H1 (cell line): ENCODE measurements around the gene JPH2. TPM values are rescaled to one million over a fixed set of nuclear protein-coding genes. Genes with fewer than 3 reads are reported as not detected.
A peak's percentile ranks its signal among the peaks of the same experiment; 100 is the strongest.

ENCODE experiments used
- CTCF ChIA-PET: fragments of 300-600 bp; sonication (Branson Sonifier 250); formaldehyde crosslinking; loops from one replicate; lab custom pipeline; 2021; ENCODE audit not compliant: partially characterized antibody; lab: Charles Lee
- POLR2A ChIA-PET: fragments of 300-600 bp; sonication (Branson Sonifier 250); formaldehyde crosslinking; loops from one replicate; lab custom pipeline; 2021; ENCODE audit warnings: inconsistent platforms; ENCODE audit not compliant: partially characterized antibody; lab: Charles Lee
- DNase-seq, 2 experiments: peaks; one replicate each; pipeline versions ENCODE4 v3.0.0 to v3.0.0-alpha.2; 2010 to 2022; ENCODE audit warnings: low spot score in 2 of 2, low read depth in 1 of 2, mixed read lengths in 1 of 2
- FAIRE-seq: peaks from 2 replicates; lab custom pipeline; 2011; peaks lifted over from hg19 to GRCh38; lab: Jason Lieb, UNC
- H2AFZ ChIP-seq: 2 replicates; pipeline ENCODE4 v1.8.1; 2012; ENCODE audit warnings: low read length, inconsistent platforms
- H2AK5ac ChIP-seq: 2 replicates; pipeline ENCODE4 v1.6.1; 2013; ENCODE audit warnings: low read depth, low read length
- H2BK120ac ChIP-seq: replicated peaks from 2 replicates; pipeline ENCODE3; 2013; ENCODE audit warnings: low read depth, low read length, inconsistent platforms
- H2BK12ac ChIP-seq: 2 replicates; pipeline ENCODE4 v1.6.1; 2013; ENCODE audit warnings: low read depth, low read length
- H2BK15ac ChIP-seq: 2 replicates; pipeline ENCODE4 v1.6.1; 2013; ENCODE audit warnings: low read length
- H2BK20ac ChIP-seq: 2 replicates; pipeline ENCODE4 v1.6.1; 2013; ENCODE audit warnings: low read length
- H2BK5ac ChIP-seq: 2 replicates; pipeline ENCODE4 v1.6.1; 2013; ENCODE audit warnings: low read depth, low read length
- H3K14ac ChIP-seq: 2 replicates; pipeline ENCODE4 v1.6.1; 2013; ENCODE audit warnings: inconsistent platforms; ENCODE audit not compliant: insufficient read length
- H3K18ac ChIP-seq: 2 replicates; pipeline ENCODE4 v1.6.1; 2013; ENCODE audit warnings: low read length; ENCODE audit errors: extremely low read depth
- H3K23ac ChIP-seq: 2 replicates; pipeline ENCODE4 v1.6.1; 2013; ENCODE audit warnings: inconsistent platforms; ENCODE audit not compliant: insufficient read length
- H3K23me2 ChIP-seq: 2 replicates; pipeline ENCODE4 v1.6.1; 2013; ENCODE audit warnings: low read depth, low read length
- H3K27ac ChIP-seq: 2 replicates; pipeline ENCODE4 v1.6.1; 2011; ENCODE audit warnings: low read depth, low read length, inconsistent platforms
- H3K27me3 ChIP-seq, 4 experiments: replicated peaks in 1 of 4; 1 replicate in 1 of 4; 2 replicates in 3 of 4; pipeline versions ENCODE4 v1.6.1 to v1.8.1; 2011 to 2013; ENCODE audit warnings: low read length in 3 of 4, mild to moderate bottlenecking in 3 of 4, inconsistent platforms in 2 of 4, mixed read lengths in 2 of 4, moderate library complexity in 1 of 4; ENCODE audit not compliant: control insufficient read depth in 3 of 4, insufficient read depth in 3 of 4; ENCODE audit errors: extremely low read depth in 1 of 4
- H3K36me3 ChIP-seq, 4 experiments: 2 replicates each; pipeline versions ENCODE4 v1.6.1 to v1.8.1; 2011 to 2013; ENCODE audit warnings: mild to moderate bottlenecking in 4 of 4, low read length in 3 of 4, moderate library complexity in 2 of 4, control low read depth in 1 of 4, inconsistent platforms in 1 of 4; ENCODE audit not compliant: insufficient read depth in 4 of 4, control insufficient read depth in 2 of 4
- H3K4ac ChIP-seq: replicated peaks from 2 replicates; pipeline ENCODE3; 2013; ENCODE audit warnings: low read length, low read depth, mixed read lengths, inconsistent platforms; ENCODE audit not compliant: insufficient read length
- H3K4me1 ChIP-seq, 4 experiments: replicated peaks in 1 of 4; 1 replicate in 1 of 4; 2 replicates in 3 of 4; pipeline versions ENCODE4 v1.6.1 to v1.8.1; 2011 to 2013; ENCODE audit warnings: low read length in 3 of 4, inconsistent platforms in 2 of 4, mixed read lengths in 1 of 4; ENCODE audit not compliant: insufficient read depth in 4 of 4, control insufficient read depth in 3 of 4
- H3K4me2 ChIP-seq, 2 experiments: 2 replicates each; pipeline versions ENCODE4 v1.6.1 to v1.8.1; 2011 to 2013; ENCODE audit warnings: low read depth in 2 of 2, low read length in 2 of 2, control low read depth in 1 of 2, inconsistent platforms in 1 of 2, mild to moderate bottlenecking in 1 of 2; ENCODE audit not compliant: insufficient read depth in 1 of 2
- H3K4me3 ChIP-seq, 4 experiments: fragments of 200-600, 300-600 bp in 1 of 4; sonication (generic), shearing (Covaris generic), sonication (Bioruptor Twin) in 1 of 4; 2 replicates each; pipeline versions ENCODE4 v1.5.1 to v1.8.1; 2011 to 2016; ENCODE audit warnings: low read length in 4 of 4, low read depth in 3 of 4, control low read depth in 2 of 4, inconsistent platforms in 2 of 4, mild to moderate bottlenecking in 2 of 4, mixed read lengths in 1 of 4, moderate library complexity in 1 of 4; ENCODE audit not compliant: insufficient read depth in 2 of 4; ENCODE audit errors: extremely low read depth in 1 of 4
- H3K56ac ChIP-seq: replicated peaks from 2 replicates; pipeline ENCODE3; 2013; ENCODE audit warnings: low read depth, mild to moderate bottlenecking, mixed read lengths, low read length, inconsistent platforms; ENCODE audit not compliant: insufficient read length
- H3K79me1 ChIP-seq: 2 replicates; pipeline ENCODE4 v1.6.1; 2013; ENCODE audit warnings: low read depth, low read length, control low read depth
- H3K79me2 ChIP-seq, 2 experiments: 2 replicates each; pipeline versions ENCODE4 v1.6.1 to v1.8.1; 2012 to 2013; ENCODE audit warnings: low read length in 2 of 2, mild to moderate bottlenecking in 2 of 2, inconsistent platforms in 1 of 2; ENCODE audit not compliant: insufficient read depth in 2 of 2, control insufficient read depth in 1 of 2
- H3K9ac ChIP-seq, 4 experiments: replicated peaks in 1 of 4; 1 replicate in 1 of 4; 2 replicates in 3 of 4; pipeline versions ENCODE4 v1.6.1 to v1.8.1; 2011 to 2013; ENCODE audit warnings: low read depth in 3 of 4, low read length in 3 of 4, control low read depth in 2 of 4, mild to moderate bottlenecking in 2 of 4, moderate library complexity in 2 of 4, inconsistent platforms in 1 of 4; ENCODE audit errors: extremely low read depth in 1 of 4
- H3K9me3 ChIP-seq, 2 experiments: 2 replicates each; pipeline versions ENCODE4 v1.6.1 to v1.8.1; 2012 to 2013; ENCODE audit warnings: mild to moderate bottlenecking in 2 of 2, moderate library complexity in 2 of 2, control low read depth in 1 of 2, inconsistent platforms in 1 of 2, low read depth in 1 of 2, low read length in 1 of 2, mixed read lengths in 1 of 2; ENCODE audit not compliant: insufficient read depth in 2 of 2
- H4K20me1 ChIP-seq, 2 experiments: replicated peaks in 1 of 2; 2 replicates each; pipeline versions ENCODE3 to v1.8.1; 2011 to 2013; ENCODE audit warnings: inconsistent platforms in 2 of 2, low read length in 2 of 2, mild to moderate bottlenecking in 1 of 2; ENCODE audit not compliant: insufficient read depth in 2 of 2, control insufficient read depth in 1 of 2
- H4K5ac ChIP-seq: 2 replicates; pipeline ENCODE4 v1.6.1; 2013; ENCODE audit warnings: low read length, low read depth, mixed read lengths, inconsistent platforms; ENCODE audit not compliant: insufficient read length
- H4K8ac ChIP-seq: 2 replicates; pipeline ENCODE4 v1.8.0; 2013; ENCODE audit warnings: mild to moderate bottlenecking, moderate library complexity, low read length, inconsistent platforms; ENCODE audit not compliant: insufficient read depth; ENCODE audit errors: extremely low read depth
- H4K91ac ChIP-seq: replicated peaks from 2 replicates; pipeline ENCODE3; 2013; ENCODE audit warnings: low read length, mixed read lengths, inconsistent platforms; ENCODE audit not compliant: insufficient read length
- ASH2L ChIP-seq: fragments of 200-600, 300-600 bp; sonication (generic); IDR thresholded peaks from one replicate; pipeline ENCODE4 v1.7.1; 2017; ENCODE audit warnings: low read length
- CBX8 ChIP-seq: fragments of 300-800, 300-1000 bp; sonication (generic); IDR thresholded peaks from 2 replicates; pipeline ENCODE4 v1.7.1; 2016; ENCODE audit warnings: low read depth, low read length, borderline replicate concordance
- CTCF ChIP-seq, 3 experiments: IDR thresholded peaks; 1 replicate in 2 of 3; 2 replicates in 1 of 3; pipeline versions ENCODE4 v1.5.1 to v1.6.1; 2011; ENCODE audit warnings: low read length in 3 of 3, mild to moderate bottlenecking in 3 of 3, inconsistent platforms in 2 of 3, low read depth in 1 of 3, moderate library complexity in 1 of 3; ENCODE audit not compliant: insufficient read depth in 1 of 3; ENCODE audit errors: control extremely low read depth in 1 of 3
- PHF8 ChIP-seq: fragments of 200-600 bp; sonication (generic); conservative IDR thresholded peaks from 2 replicates; pipeline ENCODE4 v1.7.1; 2012; ENCODE audit warnings: low read depth, mild to moderate bottlenecking, inconsistent platforms, low read length, moderate library complexity
- SRF ChIP-seq: IDR thresholded peaks from 2 replicates; pipeline ENCODE4 v1.6.1; 2011; ENCODE audit warnings: mild to moderate bottlenecking, low read depth, low read length, moderate library complexity
- WGBS, 2 experiments: shearing (Covaris generic) in 1 of 2; methylation state at CpG; one replicate each; pipeline versions ENCODE4 v1.1.6 to v1.1.7; 2013 to 2015; ENCODE audit warnings: low lambda C conversion rate in 2 of 2, mixed read lengths in 2 of 2, inconsistent platforms in 1 of 2, low coverage in 1 of 2, missing lambda C conversion rate in 1 of 2; ENCODE audit not compliant: insufficient replicate concordance in 2 of 2, insufficient coverage in 1 of 2, insufficient read length in 1 of 2; ENCODE audit errors: extremely low coverage in 1 of 2, missing lambda C conversion rate in 1 of 2; 5-methylcytosine and 5-hydroxymethylcytosine counted together
- polyA plus RNA-seq, 7 experiments: library from polyadenylated mRNA; depleted of rRNA in 3 of 7; stranded (reverse) in 5 of 7; unstranded in 2 of 7; fragments of >200 nt in 5 of 7; fragments of 200-250 nt in 2 of 7; gene quantifications; 1 replicate in 5 of 7; 2 replicates in 1 of 7; 4 replicates in 1 of 7; pipeline versions ENCODE4 v1.2.1 to v1.2.3, GENCODE V29; 2011 to 2013; ENCODE audit warnings: missing spikeins in 2 of 7, mixed read lengths in 2 of 7
- total RNA-seq: library from RNA; stranded (reverse); fragmentation: NEBNext Ultra II Directional; extraction: Animal tissue kit (Norgen Biotek cat#: 25700); gene quantifications from 2 replicates; pipeline ENCODE4 v1.2.1, GENCODE V29; 2021

JPH2 gene
- total and polyA plus RNA-seq, 2 of the 8 experiments (the other 6 are each of a cell fraction or from before 2014, with no cell fraction given), result 0.59 to 1.3 TPM

GRCh38 chr20:44071526-44072111 lies 115.4 kb downstream of the JPH2 start:
- Histone ChIP-seq H3K79me2 (no peaks in the 10 kb centered on the region), H3K14ac (no peak overlapping the region), H3K9ac (no peak overlapping the region), H3K36me3 (no peaks in the 10 kb centered on the region), H2AFZ (no peak overlapping the region), H3K4me2 (no peak overlapping the region), H2BK15ac (no peak overlapping the region), H3K4ac (no peak overlapping the region), H2BK20ac (no peak overlapping the region), H3K18ac (no peak overlapping the region), H4K5ac (no peak overlapping the region), H2BK5ac (no peak overlapping the region), H3K27ac (no peak overlapping the region), H3K79me1 (no peaks in the 10 kb centered on the region), H3K23ac (no peak overlapping the region), H3K23me2 (no peaks in the 10 kb centered on the region), H4K91ac (no peak overlapping the region), H2AK5ac (no peak overlapping the region), H3K9me3 (no peaks in the 10 kb centered on the region), H3K27me3 (no peaks in the 10 kb centered on the region), H3K4me1 (peaks cover 0 to 7% (median 1%) of the 10 kb centered on the region in 4 experiments; a peak in 3 of 7 replicates), H3K56ac (no peak overlapping the region), H4K20me1 (no peaks in the 10 kb centered on the region), H4K8ac (no peak overlapping the region; the same call in 1 of the 2 replicates), H2BK120ac (no peak overlapping the region), H3K4me3 (no peak overlapping the region), H2BK12ac (no peak overlapping the region)
- no peak for FAIRE-seq
- TF ChIP-seq CTCF (IDR thresholded peaks at IDR 0.05; ENCODE audit: control extremely low read depth in 1 of 3, insufficient read depth in 1 of 3, low read depth in 1 of 3, low read length in 3 of 3), result no peak
- no peak for TF ChIP-seq PHF8
- TF ChIP-seq CBX8, result no peak
- TF ChIP-seq SRF, result no peak
- TF ChIP-seq ASH2L, result no peak
- WGBS, 2 experiments, result 90% methylated on average over 11 of the region's 11 CpGs; no CpG with 5 or more reads in 1 of the 2 experiments
- ChIA-PET CTCF (interaction anchor here (0.8 to 3.0 kb wide), 8 partner anchors 9 to 322 kb away, joined by 3 to 19 read pairs (median 3); no protein-coding TSS in a partner anchor), POLR2A (no interaction called here)
- DNase-seq, result peak in 1 of 2 experiments; percentile 42
